Measurements from ENCODE around the gene SULT2B1. TPM values are rescaled to one million over a fixed set of nuclear protein-coding genes. Genes with fewer than 3 reads are reported as not detected.
A peak's percentile ranks its signal among the peaks of the same experiment; 100 is the strongest.

SULT2B1 gene
- total RNA-seq, 1 donor from 2014 or later = not detected

- Mint-ChIP-seq H3K4me3 (no peak overlapping the region), H3K36me3 (ENCODE audit: low read depth) (no peaks in the 10 kb centered on the region), H3K27ac (ENCODE audit: unreplicated experiment) (no peak overlapping the region), H3K4me1 (no peaks in the 10 kb centered on the region), H3K27me3 (ENCODE audit: low read depth) (no peaks in the 10 kb centered on the region), H3K9me3 (no peaks in the 10 kb centered on the region)
- no peak for DNase-seq (ENCODE audit: low read depth, low spot score)
- TF ChIP-seq CTCF (conservative IDR thresholded peaks at IDR 0.05) = no peak
Measured at GRCh38 chr19:48600679-48601417, 48.9 kb downstream of the SULT2B1 start.

GRCh38 chr19:48603001-48603400 is 51.0 kb downstream of the SULT2B1 start:
- no peaks in the 10 kb centered on the region for H3K4me1 Mint-ChIP-seq

GRCh38 chr19:48603449-48603848 is 51.5 kb downstream of the SULT2B1 start:
- H3K4me1 Mint-ChIP-seq = no peaks in the 10 kb centered on the region
- TF ChIP-seq CTCF (conservative IDR thresholded peaks at IDR 0.05) = no peak
- H3K9me3 Mint-ChIP-seq = no peaks in the 10 kb centered on the region
- no peak overlapping the region for H3K4me3 Mint-ChIP-seq
- DNase-seq (ENCODE audit: low read depth, low spot score) = no peak
- no peaks in the 10 kb centered on the region for H3K36me3 Mint-ChIP-seq (ENCODE audit: low read depth)
- no peaks in the 10 kb centered on the region for H3K27me3 Mint-ChIP-seq (ENCODE audit: low read depth)
- H3K27ac Mint-ChIP-seq (ENCODE audit: unreplicated experiment) = no peak overlapping the region

More at GRCh38 chr19:48603001-48603400, 51.0 kb downstream of the SULT2B1 start:
- Mint-ChIP-seq H3K4me3 (no peak overlapping the region), H3K27me3 (ENCODE audit: low read depth) (no peaks in the 10 kb centered on the region), H3K27ac (ENCODE audit: unreplicated experiment) (peak overlapping the region; percentile 31), H3K36me3 (ENCODE audit: low read depth) (no peaks in the 10 kb centered on the region), H3K9me3 (no peaks in the 10 kb centered on the region)
- no peak for DNase-seq (ENCODE audit: low read depth, low spot score)
- TF ChIP-seq CTCF (conservative IDR thresholded peaks at IDR 0.05) = no peak

GRCh38 chr19:48603850-48604249 is 51.9 kb downstream of the SULT2B1 start:
- H3K4me1 Mint-ChIP-seq = peaks cover 2% of the 10 kb centered on the region
- no peak overlapping the region for H3K4me3 Mint-ChIP-seq
- H3K27ac Mint-ChIP-seq (ENCODE audit: unreplicated experiment) = no peak overlapping the region
- no peaks in the 10 kb centered on the region for H3K36me3 Mint-ChIP-seq (ENCODE audit: low read depth)
- no peaks in the 10 kb centered on the region for H3K9me3 Mint-ChIP-seq
- no peak for TF ChIP-seq CTCF (conservative IDR thresholded peaks at IDR 0.05)
- DNase-seq (ENCODE audit: low read depth, low spot score) = no peak
- no peaks in the 10 kb centered on the region for H3K27me3 Mint-ChIP-seq (ENCODE audit: low read depth)

GRCh38 chr19:48606463-48607358 is 54.7 kb downstream of the SULT2B1 start, which contains the start of gene SPACA4:
Gene SPACA4 (plus strand): TSS chr19:48606742. CDS start chr19:48606979, 237 bp downstream.
- no peak within 1 kb of the TSS for H3K4me3 Mint-ChIP-seq
- H3K27ac Mint-ChIP-seq (ENCODE audit: unreplicated experiment) = no peak within 1 kb of the TSS
- DNase-seq (ENCODE audit: low read depth, low spot score) = no peak
- peaks cover under 1% of the 10 kb centered on the region for H3K27me3 Mint-ChIP-seq (ENCODE audit: low read depth)
- H3K4me1 Mint-ChIP-seq = peaks cover 4% of the 10 kb centered on the region
- H3K36me3 Mint-ChIP-seq (ENCODE audit: low read depth) = no peaks in the 10 kb centered on the region
- no peaks in the 10 kb centered on the region for H3K9me3 Mint-ChIP-seq
- no peak for TF ChIP-seq CTCF (conservative IDR thresholded peaks at IDR 0.05)

Measured in neural crest cell (in vitro differentiated cells).